ENCODE results near the gene AFMID.

- TF ChIP-seq EZH2 (IDR thresholded peaks at IDR 0.05; ENCODE audit: borderline replicate concordance, insufficient read depth, low read depth, low read length, poor library complexity, severe bottlenecking) (no peak), CTCF (IDR thresholded peaks at IDR 0.05) (no peak)
Observed at GRCh38 chr17:78141437-78142118, 45.6 kb upstream of the AFMID start.
